ENCODE measurements around the gene EXOC3.
"Not testable (repeated sequence)": the region's sequence is repeated elsewhere in the genome, so short reads cannot be mapped to it uniquely, and the experiment has no call there.

The EXOC3 gene

DNA sequence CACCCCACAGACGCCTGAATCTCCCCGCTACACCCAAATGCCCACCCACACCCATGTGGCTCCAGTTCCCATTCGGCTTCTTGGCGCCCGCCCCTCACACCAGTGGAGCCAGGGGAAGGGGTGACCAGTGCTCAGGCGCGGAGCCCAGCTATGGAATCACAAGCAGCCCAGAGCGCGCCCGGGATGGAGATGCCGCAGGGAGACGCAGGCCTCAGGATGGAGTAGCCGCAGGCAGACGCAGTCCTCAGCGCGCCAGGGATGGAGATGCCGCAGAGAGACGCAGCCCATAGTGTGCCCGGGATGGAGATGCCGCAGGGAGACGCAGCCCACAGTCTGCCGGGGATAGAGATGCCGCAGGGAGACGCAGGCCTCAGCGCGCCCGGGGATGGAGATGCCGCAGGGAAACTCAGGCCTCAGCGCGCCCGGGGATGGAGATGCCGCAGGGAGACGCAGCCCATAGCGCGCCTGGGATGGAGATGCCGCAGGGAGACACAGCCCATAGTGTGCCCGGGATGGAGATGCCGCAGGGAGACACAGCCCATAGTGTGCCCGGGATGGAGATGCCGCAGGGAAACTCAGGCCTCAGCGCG lies 65.1 kb downstream of the EXOC3 start:
- DNase-seq = not testable (repeated sequence)

DNA sequence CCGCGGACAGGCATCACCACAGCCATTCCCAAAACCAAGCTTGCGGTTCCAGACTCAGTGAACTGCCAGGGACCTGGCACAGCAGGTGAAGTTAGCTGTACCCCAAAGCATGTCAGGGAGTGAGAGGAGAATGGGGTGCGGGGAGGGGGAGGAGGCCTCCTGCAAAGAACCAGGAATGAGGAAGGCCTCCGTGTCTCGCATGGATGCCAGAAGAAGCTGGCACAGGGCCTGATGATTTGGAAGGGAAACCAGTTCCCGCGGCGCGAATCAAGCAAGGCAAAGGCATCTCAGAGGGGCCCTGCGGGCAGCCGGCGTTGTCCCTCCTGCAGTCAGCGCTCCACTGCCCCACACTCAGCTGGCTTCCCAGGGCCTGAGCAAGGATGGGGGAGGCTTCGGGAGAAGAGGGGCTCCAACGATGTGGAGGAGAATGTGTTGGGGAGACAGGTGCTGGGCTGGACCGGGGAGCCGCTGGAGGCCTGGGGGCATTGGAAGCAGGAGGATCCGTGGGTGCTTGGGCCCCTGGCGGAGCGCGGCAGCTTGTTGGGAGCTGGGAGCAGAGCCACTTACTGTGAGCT lies 66.7 kb downstream of the EXOC3 start:
- no peak for DNase-seq

DNA sequence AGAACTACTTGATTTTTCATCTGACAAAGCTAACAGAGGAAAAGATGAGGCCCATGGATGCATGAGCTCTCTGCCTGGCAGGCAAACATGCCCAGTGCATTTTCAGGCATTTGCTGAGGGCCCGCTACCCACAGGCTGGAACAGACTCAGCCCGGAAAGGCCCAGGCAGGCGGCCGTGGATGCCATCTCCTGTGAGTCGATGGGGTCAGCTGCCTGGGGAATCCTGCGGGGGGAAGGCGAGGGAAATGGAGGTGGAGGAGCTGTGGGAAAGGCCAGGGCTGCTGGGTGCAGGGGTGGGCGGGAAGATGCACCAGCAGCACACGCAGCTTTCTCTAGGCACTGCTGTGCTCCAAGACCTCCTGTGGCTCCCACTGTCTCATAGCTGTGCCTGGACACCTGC lies 67.5 kb downstream of the EXOC3 start:
- DNase-seq = no peak

DNA sequence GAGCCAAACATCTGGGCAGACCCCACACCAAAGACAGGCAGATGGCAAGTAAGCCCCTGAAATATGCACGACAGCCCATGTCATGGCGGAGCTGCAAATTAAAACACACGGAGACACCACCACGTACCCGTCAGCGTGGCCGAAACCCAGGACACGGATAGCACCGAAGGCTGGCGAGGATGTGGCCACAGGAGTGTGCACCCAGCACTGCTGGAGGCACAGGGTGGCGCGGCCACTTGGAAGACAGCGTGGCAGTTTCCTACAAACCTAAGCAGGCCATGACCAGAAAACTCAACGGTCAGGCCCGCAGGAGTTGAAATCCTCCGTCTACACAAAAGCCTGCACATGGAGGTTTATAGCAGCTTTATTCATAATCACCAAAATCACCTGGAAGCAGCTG lies 68.5 kb downstream of the EXOC3 start:
- no peak for DNase-seq

DNA sequence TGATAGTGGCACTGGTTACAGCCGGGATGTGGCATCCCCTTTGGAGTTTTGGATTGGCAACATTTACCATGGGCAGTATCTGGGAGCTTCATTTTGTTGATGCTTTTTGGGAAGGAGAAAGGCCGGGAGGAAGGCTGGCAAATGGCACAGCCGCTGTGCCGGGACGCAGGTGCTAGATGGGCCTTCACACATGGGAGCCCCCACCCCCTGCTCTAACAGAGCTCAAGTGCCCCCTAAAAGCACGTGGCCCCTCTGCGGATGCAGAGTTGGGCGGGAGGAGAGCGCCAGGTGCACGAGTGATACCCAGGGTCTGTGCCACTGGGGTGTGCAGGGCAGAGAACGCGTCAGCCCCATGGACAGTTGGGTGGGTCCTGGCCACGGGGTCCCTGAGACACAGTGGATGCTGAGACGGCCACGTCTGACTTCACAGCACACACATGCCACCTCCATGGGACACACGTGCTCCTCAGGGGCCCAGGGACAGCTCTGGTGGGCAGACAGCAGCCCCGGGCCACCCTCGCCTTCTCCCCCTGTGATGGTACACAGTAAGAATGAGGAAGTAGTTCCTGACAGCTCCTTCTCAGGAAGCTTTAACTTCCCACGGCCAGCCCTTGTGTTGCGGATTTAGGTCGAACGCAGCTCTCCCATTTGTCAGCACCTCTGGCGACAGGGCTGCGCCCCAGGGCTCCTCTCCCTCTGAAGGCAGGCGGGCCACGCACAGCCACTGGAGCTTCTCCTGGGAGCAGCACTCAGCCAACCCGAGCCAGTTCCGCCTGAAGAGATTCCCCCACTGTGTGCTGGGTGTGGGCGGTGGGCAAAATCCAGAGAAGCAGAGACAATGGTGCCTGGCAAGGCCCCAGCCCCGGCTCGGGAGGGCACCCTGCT lies 70.5 kb downstream of the EXOC3 start:
- no peak for DNase-seq

DNA sequence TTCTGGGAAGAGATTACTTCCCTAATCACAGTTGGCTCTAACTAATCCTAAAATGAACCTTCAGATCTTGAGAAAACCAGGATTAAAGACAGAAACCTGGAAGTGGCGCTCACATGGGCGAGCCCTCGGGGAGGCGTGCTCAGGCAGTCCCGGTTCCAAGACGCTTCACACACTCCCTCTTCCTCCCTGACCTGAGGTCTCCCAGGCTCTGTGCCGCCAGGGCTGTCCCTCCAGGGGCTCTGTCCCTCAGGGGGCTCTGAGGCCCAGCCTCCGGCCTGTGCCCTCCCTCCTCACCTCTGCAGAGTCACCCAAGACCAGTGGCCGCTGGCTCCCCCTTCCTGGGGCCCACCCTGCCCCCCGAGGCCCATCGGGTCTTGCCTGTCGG lies 71.1 kb downstream of the EXOC3 start:
- no peak for DNase-seq

DNA sequence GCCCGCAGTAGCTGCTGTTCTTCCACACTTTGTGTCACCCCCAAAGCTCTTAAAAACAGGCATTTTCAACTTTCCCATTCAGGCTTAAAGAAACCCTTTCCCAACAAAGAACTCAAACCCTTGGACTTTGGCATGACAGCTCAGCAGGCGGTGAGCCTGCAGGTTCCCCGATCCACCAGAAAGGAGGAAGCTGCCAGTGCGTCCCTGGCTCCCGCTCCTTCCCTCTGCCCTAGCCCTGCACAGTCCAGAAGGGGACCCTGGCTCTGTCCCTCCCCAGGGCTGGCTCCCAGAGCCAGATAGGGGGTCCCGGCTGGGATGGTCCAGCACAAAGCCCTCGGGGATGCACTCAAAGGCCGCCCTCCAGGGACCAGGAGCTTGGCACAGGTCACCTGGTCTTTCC lies 71.7 kb downstream of the EXOC3 start:
- no peak for DNase-seq

DNA sequence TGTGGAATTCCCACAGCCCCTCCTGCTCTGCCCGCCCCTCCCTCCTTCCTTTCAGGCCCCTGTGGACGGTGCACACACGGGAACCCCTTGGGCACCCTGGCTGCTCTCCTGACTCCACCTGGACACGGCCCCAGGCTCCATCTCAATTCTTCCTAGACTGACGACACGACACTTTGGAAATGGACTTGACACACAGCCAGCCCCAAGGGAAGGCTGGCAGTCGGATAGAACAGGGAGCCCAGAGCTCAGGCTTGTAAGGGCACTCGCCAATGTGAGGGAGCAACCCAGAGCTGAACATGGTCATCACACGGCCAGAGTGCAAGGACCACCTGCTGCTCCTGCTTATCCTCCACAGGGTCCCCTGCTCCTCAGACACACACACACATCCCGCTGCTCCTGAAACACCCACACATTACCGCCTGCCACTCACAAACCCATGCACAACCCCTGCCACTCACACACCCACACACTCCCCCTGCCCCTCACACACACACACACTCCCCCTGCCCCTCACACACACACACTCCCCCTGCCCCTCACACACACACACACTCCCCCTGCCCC lies 72.4 kb downstream of the EXOC3 start:
- DNase-seq = no peak

DNA sequence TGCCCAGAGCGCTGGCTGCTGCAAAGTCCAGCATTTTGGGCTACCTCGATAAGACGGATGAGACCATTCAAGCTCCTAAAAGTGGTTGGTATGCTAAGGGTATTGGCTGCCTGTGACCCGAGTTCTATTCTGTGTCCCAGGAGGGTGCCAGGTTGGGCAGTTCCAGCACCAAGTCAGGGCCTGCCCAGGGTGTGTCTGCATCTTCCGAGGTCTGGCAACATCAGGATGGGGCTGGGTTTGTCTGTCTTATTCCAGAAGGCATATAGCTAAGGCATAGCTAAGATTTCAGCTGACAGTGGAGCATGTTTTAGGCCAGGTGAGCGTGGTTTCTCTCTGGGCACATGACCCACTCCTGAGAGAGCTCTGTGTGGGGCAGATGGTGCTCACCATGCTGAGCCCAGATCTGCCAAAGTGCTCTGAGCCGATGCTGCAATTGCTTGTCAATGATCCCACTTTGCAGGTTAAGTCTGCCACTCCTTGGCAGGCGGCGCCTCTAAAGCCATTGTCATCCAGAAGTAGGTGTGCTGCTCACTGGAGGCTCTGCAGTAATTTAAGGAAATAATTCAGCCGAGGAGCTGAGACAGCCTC lies 73.5 kb downstream of the EXOC3 start:
- no peak for DNase-seq

Measured in activated CD4-positive, alpha-beta T cell treated with anti-CD3 and anti-CD28 coated beads for 1 hour (primary cell).